A673 (cell line): ENCODE measurements around the gene FADD. TPM values are rescaled to one million over a fixed set of nuclear protein-coding genes. Genes with fewer than 3 reads are reported as not detected.

ENCODE experiments used
- Bru-seq: library from RNA; stranded (reverse); fragments of 400-500 nt; gene quantifications from one replicate; lab custom pipeline; 2021; lab: Mats Ljungman, UMichigan
- BruChase-seq, 2 experiments: library from RNA; stranded (reverse); fragments of 400-500 nt; gene quantifications; one replicate each; lab custom pipeline; 2021; lab: Mats Ljungman, UMichigan
- BruUV-seq: library from RNA; stranded (reverse); fragments of 400-500 nt; replicated peaks from 2 replicates; lab custom pipeline; 2021; lab: Mats Ljungman, UMichigan
- CTCF ChIA-PET: fragments of 300-600 bp; sonication (Branson Sonifier 250); formaldehyde crosslinking; loops from one replicate; lab custom pipeline; 2022; ENCODE audit warnings: antibody characterized with exemption; lab: Charles Lee
- POLR2A ChIA-PET: fragments of 300-600 bp; sonication (Branson Sonifier 250); formaldehyde crosslinking; loops from one replicate; lab custom pipeline; 2022; ENCODE audit warnings: antibody characterized with exemption; ENCODE audit not compliant: low non-redundant PET; lab: Charles Lee
- DNase-seq: peaks from one replicate; pipeline ENCODE4 v3.0.0-alpha.2; 2015; ENCODE audit warnings: low spot score
- H3K27ac ChIP-seq: fragments of 200-600 bp; sonication (generic); 2 replicates; pipeline ENCODE4 v1.5.1; 2016; ENCODE audit warnings: mixed run types, low read depth, mild to moderate bottlenecking, mixed read lengths, antibody characterized with exemption, low read length; ENCODE audit not compliant: poor library complexity, severe bottlenecking
- H3K27me3 ChIP-seq: fragments of 200-600 bp; sonication (generic); replicated peaks from 2 replicates; pipeline ENCODE4 v1.6.1; 2017; ENCODE audit warnings: mixed run types, low read depth, mild to moderate bottlenecking, mixed read lengths, antibody characterized with exemption, low read length; ENCODE audit not compliant: insufficient read depth, poor library complexity
- H3K36me3 ChIP-seq: fragments of 200-600 bp; sonication (generic); 2 replicates; pipeline ENCODE4 v1.6.1; 2016; ENCODE audit warnings: mixed run types, mild to moderate bottlenecking, mixed read lengths, antibody characterized with exemption, low read length; ENCODE audit not compliant: insufficient read depth, poor library complexity, severe bottlenecking
- H3K4me1 ChIP-seq: fragments of 200-600 bp; sonication (generic); 2 replicates; pipeline ENCODE4 v1.6.1; 2017; ENCODE audit warnings: mixed run types, mild to moderate bottlenecking, mixed read lengths, antibody characterized with exemption, low read length; ENCODE audit not compliant: insufficient read depth, poor library complexity, severe bottlenecking
- H3K4me3 ChIP-seq: fragments of 200-600 bp; sonication (generic); 2 replicates; pipeline ENCODE4 v1.5.1; 2016; ENCODE audit warnings: low read depth, mixed run types, mild to moderate bottlenecking, mixed read lengths, low read length; ENCODE audit not compliant: poor library complexity, severe bottlenecking
- H3K9me3 ChIP-seq: fragments of 200-600 bp; sonication (generic); 2 replicates; pipeline ENCODE4 v1.6.1; 2016; ENCODE audit warnings: mixed run types, low read depth, mild to moderate bottlenecking, mixed read lengths, antibody characterized with exemption, low read length; ENCODE audit not compliant: poor library complexity, severe bottlenecking
- EZH2 ChIP-seq: fragments of 200-600 bp; sonication (generic); IDR thresholded peaks from 2 replicates; pipeline ENCODE4 v1.6.1; 2017; ENCODE audit warnings: borderline replicate concordance, low read depth, mild to moderate bottlenecking, mixed read lengths, antibody characterized with exemption, low read length; ENCODE audit not compliant: poor library complexity, severe bottlenecking
- intact Hi-C: fragments of 100-400 bp; cut with micrococcal nuclease; formaldehyde crosslinking; loops from one replicate; pipeline ENCODE4 v1.10.0; 2022; ENCODE audit not compliant: unreplicated experiment
- long read RNA-seq: library from polyadenylated mRNA; stranded (forward); transcript quantifications from one replicate; pipeline ENCODE4 v2.0.0, GENCODE V29; 2022
- total RNA-seq: library from RNA; stranded (reverse); gene quantifications from 2 replicates; pipeline ENCODE4 v1.2.3, GENCODE V29; 2021
- TF ChIP-seq, protein P1 (sequence below): fragments of 300-800, 200-600 bp; sonication (generic); conservative IDR thresholded peaks from 2 replicates; pipeline ENCODE4 v1.5.1; 2017; ENCODE audit warnings: low read depth, mild to moderate bottlenecking, antibody characterized with exemption, low read length, moderate library complexity, mixed read lengths

Gene FADD, protein sequence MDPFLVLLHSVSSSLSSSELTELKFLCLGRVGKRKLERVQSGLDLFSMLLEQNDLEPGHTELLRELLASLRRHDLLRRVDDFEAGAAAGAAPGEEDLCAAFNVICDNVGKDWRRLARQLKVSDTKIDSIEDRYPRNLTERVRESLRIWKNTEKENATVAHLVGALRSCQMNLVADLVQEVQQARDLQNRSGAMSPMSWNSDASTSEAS
- total RNA-seq (53.7 and 62.7 TPM in 2 replicates), Bru-seq, nascent RNA (percentile 91 among the genes with signal in this experiment), BruChase-seq, experiment 1, labeled RNA remaining after a 2-hour chase (percentile 91 among the genes with signal in this experiment), BruChase-seq, experiment 2, labeled RNA remaining after a 6-hour chase (percentile 73 among the genes with signal in this experiment)
- long read RNA-seq, transcript FADD-201 (2 exons, 1,841 nt): major isoform, 79 of 86 reads
- long read RNA-seq, partial matches to known transcripts: 0 of 86 reads
- long read RNA-seq, other reads (novel, unspliced or antisense): 7 of 86 reads

DNA sequence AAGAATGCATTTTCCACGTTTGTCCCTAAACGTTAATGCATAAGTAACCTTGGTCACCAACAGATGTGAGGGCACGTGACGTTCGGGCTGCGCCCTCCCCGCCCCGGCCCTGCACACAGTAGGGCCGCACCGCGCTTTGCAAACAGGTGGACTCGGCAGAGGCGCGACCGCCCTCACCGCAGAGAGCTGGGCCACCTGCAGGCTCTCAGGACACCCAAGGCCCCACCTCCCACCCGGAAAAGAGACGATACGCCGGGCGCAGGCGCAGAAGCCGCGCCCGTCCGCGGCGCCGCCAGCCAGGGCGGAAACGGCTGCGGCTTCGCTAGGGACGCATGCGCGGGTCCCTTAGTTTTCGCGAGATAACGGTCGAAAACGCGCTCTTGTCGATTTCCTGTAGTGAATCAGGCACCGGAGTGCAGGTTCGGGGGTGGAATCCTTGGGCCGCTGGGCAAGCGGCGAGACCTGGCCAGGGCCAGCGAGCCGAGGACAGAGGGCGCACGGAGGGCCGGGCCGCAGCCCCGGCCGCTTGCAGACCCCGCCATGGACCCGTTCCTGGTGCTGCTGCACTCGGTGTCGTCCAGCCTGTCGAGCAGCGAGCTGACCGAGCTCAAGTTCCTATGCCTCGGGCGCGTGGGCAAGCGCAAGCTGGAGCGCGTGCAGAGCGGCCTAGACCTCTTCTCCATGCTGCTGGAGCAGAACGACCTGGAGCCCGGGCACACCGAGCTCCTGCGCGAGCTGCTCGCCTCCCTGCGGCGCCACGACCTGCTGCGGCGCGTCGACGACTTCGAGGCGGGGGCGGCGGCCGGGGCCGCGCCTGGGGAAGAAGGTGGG, at the start of gene FADD:
Gene FADD (plus strand): TSS at position 377 of the 831 bp plus-strand sequence. CDS start 164 bp downstream, at position 541.
- Histone ChIP-seq H3K27ac (peak within 1 kb of the TSS; percentile 93), H3K27me3 (no peaks in the 10 kb centered on the region), H3K4me3 (peak within 1 kb of the TSS; percentile 83), H3K36me3 (peaks cover 37% of the 10 kb centered on the region), H3K9me3 (no peaks in the 10 kb centered on the region), H3K4me1 (peaks cover 10% of the 10 kb centered on the region)
- intact Hi-C loops: loop anchor here (5.0 kb wide), 1 partner anchor 64 kb away; no protein-coding TSS in a partner anchor
- ChIA-PET CTCF (interaction anchor here (0.5 to 1.0 kb wide), 2 partner anchors 247 to 287 kb away, joined by 3 to 10 read pairs; no protein-coding TSS in a partner anchor), POLR2A (no interaction called here)
- no peak for TF ChIP-seq EZH2
- TF ChIP-seq, protein P1, sequence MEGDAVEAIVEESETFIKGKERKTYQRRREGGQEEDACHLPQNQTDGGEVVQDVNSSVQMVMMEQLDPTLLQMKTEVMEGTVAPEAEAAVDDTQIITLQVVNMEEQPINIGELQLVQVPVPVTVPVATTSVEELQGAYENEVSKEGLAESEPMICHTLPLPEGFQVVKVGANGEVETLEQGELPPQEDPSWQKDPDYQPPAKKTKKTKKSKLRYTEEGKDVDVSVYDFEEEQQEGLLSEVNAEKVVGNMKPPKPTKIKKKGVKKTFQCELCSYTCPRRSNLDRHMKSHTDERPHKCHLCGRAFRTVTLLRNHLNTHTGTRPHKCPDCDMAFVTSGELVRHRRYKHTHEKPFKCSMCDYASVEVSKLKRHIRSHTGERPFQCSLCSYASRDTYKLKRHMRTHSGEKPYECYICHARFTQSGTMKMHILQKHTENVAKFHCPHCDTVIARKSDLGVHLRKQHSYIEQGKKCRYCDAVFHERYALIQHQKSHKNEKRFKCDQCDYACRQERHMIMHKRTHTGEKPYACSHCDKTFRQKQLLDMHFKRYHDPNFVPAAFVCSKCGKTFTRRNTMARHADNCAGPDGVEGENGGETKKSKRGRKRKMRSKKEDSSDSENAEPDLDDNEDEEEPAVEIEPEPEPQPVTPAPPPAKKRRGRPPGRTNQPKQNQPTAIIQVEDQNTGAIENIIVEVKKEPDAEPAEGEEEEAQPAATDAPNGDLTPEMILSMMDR: no peak
- peak; percentile 97 for DNase-seq
- BruUV-seq: no TSS peak

DNA sequence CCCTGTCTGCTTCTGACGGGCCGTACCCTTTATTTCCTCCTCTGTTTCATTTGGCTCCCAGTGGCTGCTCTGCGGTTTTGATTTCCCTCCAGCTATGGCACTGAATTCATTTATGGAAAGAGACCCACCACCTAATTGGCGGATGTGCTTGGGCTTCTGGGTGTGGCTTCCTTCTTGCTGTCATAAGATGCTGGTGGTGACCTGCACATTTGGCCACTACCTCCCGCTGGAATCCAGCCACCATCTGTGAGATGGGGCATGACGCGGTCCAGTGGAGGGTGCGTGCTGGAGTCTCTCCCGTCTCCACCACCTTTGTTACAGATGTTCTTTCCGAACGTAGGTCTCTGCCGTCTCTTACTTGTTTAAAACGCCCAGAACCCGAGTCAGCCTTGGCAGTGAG, 47.7 kb upstream of the FADD start:
- no peaks in the 10 kb centered on the region for H3K27me3 ChIP-seq
- no peaks in the 10 kb centered on the region for H3K36me3 ChIP-seq
- no peak overlapping the region for H3K4me3 ChIP-seq
- H3K4me1 ChIP-seq: no peaks in the 10 kb centered on the region
- no peak overlapping the region for H3K27ac ChIP-seq
- TF ChIP-seq, protein P1: no peak
- TF ChIP-seq EZH2: no peak
- ChIA-PET POLR2A (no interaction called here), CTCF (no interaction called here)
- no peak for DNase-seq
- H3K9me3 ChIP-seq: no peaks in the 10 kb centered on the region
- no TSS peak for BruUV-seq
- intact Hi-C loops: no loop called here

DNA sequence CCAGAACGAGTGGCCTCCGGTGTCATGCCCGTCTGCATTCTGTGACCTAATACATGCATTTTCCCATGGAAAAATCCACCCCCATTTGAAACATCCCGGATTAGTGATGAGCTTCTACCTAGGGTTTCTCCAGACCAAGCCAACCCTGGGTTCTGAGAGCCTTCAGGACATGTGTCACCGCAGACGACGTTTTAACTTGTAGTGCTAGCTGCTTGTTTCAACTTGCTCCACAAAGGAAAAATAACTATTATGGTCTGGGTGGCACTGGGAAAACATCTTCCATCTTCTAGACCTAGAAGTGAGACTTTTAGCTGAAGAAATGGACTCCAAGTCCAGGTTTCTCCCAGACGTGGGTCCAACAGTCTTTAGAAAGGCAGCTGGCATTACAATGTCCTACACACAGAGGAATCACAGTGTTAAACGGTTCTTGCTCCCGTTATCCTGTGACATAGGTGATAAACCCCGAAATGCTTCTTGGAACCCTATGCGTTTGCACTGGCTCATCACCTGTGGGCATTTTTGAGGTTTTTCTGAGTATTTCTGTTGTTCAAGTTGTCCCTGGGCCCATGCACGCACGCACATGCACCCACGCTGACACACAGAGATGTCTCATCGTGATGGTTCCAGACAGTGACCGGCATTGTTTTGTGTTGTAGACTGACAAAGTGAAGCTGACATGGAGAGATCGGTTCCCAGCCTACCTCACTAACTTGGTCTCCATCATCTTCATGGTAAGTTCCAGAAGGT, 46.6 kb upstream of the FADD start:
- Histone ChIP-seq H3K4me3 (no peak overlapping the region), H3K27ac (no peak overlapping the region), H3K4me1 (no peaks in the 10 kb centered on the region), H3K36me3 (no peaks in the 10 kb centered on the region), H3K27me3 (no peaks in the 10 kb centered on the region), H3K9me3 (no peaks in the 10 kb centered on the region)
- no peak for DNase-seq
- POLR2A ChIA-PET: no interaction called here
- CTCF ChIA-PET: no interaction called here
- intact Hi-C loops: no loop called here
- no TSS peak for BruUV-seq
- TF ChIP-seq, protein P1: no peak
- TF ChIP-seq EZH2: no peak
